ENCODE measurements around the gene TGM1. TPM values are rescaled to one million over a fixed set of nuclear protein-coding genes. Genes with fewer than 3 reads are reported as not detected.
"Not testable (repeated sequence)": the region's sequence is repeated elsewhere in the genome, so short reads cannot be mapped to it uniquely, and the experiment has no call there.

The TGM1 gene
- total RNA-seq, 1 donor from 2014 or later, result 0.17 TPM

GRCh38 chr14:24252289-24253124 is 10.5 kb downstream of the TGM1 start:
- DNase-seq, result no peak

- DNase-seq, result peak; percentile 45
These were observed 11.1 kb downstream of the TGM1 start for GRCh38 chr14:24251880-24252288.

DNA sequence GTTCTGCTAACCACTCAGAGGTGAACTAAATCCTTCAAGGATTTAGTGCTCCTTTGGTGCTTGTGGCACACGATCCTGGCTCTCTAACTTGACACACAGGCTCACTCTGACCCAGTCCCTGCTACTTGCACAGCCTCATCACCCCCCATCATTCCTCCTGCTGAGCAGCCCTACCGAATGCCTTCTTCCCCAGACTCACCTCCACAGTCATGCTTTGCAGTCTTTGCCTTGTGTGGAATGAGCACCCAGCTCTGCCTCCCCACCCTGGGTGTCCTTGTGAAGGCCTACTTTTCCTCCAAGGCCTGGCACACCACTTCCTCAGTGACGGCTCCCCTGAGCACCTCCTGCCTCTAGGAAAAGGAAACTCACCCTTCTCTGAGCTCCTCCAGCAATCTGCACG is 12.6 kb downstream of the TGM1 start:
- no peak for DNase-seq

GRCh38 chr14:24249230-24250021 is 13.6 kb downstream of the TGM1 start:
- DNase-seq, result no peak

DNA sequence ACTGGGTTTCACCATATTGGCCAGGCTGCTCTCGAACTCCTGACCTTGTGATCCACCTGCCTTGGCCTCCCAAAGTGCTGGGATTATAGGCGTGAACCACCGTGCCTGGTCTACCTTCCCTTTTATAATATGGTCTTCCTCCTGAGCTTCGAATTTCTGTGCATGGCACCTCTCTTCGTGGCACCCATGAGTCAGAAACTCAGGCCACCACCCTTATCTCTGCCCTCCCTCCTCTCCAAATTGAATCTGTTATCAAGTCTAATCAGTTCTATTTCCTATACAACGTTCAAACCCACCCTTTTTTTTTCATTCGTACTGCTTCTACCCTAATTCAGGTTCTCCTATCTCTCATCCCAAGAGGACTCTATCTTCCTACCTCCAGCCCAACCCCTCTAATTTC is 15.6 kb downstream of the TGM1 start:
- no peak for DNase-seq

- DNase-seq, result no peak
These were observed 16.2 kb downstream of the TGM1 start for GRCh38 chr14:24246765-24247212.

DNA sequence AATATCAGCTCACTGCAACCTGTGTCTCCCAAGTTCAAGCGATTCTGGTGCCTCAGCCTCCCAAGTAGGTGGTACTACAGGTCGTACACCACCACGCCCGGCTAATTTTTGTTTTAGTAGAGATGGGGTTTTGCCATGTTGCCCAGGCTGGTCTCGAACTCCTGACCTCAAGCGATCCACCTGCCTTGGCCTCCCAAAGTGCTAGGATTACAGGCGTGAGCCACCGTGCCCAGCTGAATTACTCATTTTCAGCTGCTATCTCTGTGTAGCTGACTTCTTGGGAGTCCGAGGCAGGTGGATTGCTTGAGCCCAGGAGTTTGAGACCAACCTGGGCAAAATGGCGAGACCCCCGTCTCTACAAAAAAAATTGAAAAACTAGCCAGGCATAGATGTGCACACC is 17.6 kb downstream of the TGM1 start:
- not testable (repeated sequence) for DNase-seq

DNA sequence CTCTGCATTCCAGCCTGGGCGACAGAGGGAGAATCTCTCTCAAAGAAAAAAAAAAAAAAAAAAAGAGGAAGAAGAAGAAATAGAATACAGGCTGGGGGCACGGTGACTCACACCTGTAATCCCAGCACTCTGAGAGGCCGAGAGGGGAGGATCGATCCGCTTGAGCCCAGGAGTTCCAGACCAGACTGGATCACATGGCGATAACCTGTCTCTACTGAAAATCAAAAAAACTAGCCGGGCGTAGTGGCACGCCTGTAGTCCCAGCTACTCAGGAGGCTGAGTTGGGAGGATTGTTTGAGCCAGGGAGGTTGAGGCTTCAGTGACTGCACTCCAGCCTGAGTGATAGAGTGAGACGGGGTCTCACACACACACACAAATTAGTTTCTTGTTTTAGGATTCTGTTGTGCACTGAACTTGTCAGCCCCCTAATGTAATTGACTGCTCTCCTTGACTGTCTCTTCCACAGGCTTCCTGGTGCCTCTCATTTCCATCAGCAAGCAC is 19.6 kb downstream of the TGM1 start:
- DNase-seq, result peak; percentile 49

DNA sequence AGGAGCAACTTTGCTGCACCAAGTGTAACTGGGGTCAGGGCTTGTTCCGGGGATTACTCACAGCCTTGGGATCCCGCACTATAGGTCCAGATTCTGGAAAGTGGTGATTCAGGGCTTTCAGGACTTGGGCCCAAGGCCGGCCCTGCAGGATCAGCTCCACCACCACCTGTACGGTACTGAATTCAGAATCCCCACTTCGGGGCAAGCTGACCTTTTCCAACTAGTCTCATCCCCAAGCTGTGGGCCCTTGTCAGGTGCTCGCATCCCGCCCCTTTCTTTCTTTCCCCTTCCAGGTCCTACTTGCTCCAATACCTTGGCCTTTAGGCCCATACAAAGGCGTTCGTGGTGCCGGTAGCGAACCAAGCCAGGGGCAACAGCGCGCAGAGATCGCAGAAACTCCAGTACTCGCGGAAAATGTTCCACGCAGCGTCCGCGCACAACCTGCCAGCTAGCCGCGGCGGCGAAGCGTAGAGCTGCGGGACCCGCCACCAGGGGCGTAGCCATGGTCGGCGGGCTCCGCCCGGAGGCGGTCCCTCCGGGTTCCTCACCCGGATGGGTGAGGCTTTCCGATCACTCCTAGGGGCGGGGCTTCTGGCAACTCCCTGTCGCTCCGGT is 21.0 kb downstream of the TGM1 start:
- peak; percentile 91 for DNase-seq

DNA sequence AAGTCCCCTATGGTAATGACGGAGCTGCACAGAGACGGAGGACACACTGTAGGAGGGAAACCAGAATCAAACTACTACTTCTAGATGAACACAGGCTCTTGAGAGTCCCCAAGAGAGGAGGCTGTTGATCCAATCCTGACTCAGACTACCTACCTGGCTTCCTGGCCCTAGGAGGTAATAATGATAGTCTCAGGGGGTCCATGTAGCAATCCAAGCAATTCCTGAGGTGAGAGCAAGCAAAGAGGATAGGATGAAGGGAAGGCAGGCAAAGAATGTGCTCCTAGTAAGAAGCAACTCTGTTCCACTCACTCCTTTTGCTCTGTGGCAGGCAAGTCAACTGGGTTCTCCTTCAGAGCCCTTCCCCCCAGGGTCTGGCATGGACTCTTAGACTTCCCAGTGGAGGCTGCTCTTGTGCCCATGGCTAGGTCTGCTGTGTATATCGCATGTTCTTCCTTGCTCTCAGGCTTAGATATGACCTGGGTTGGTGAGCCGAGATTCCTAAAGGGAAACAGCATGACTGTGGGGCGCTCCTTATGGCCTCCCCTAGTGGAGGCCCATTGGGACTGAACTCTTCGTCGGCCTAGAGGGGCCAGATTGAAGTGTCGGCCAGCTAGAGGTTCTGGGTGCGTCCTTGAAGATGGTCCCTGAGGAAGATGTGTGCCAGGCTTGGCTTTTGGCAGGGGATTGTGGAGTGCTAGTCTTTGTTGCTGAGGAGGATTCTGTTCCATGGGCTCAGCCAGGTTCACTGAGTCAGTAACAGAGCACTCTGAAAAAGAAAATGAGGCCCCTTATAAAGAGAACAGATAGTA is 22.7 kb downstream of the TGM1 start:
- DNase-seq, result no peak

- no peak for DNase-seq
These were observed 24.4 kb downstream of the TGM1 start for GRCh38 chr14:24238527-24239037.

DNA sequence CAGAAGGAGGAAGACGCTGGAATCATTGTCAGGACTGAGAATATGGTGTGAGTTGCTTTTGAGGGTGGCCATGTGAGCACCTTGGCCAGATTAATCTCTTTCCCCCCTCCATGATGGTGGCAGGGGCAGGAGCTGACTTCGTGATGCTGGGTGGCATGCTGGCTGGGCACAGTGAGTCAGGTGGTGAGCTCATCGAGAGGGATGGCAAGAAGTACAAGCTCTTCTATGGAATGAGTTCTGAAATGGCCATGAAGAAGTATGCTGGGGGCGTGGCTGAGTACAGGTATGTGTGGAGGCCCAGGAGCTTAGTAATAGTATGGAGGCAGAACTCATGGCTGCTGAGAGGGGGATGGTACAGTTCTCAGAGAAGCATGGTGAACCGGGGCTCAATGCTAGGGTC is 24.9 kb downstream of the TGM1 start:
- no peak for DNase-seq

GRCh38 chr14:24237463-24237955 is 25.5 kb downstream of the TGM1 start:
- no peak for DNase-seq

DNA sequence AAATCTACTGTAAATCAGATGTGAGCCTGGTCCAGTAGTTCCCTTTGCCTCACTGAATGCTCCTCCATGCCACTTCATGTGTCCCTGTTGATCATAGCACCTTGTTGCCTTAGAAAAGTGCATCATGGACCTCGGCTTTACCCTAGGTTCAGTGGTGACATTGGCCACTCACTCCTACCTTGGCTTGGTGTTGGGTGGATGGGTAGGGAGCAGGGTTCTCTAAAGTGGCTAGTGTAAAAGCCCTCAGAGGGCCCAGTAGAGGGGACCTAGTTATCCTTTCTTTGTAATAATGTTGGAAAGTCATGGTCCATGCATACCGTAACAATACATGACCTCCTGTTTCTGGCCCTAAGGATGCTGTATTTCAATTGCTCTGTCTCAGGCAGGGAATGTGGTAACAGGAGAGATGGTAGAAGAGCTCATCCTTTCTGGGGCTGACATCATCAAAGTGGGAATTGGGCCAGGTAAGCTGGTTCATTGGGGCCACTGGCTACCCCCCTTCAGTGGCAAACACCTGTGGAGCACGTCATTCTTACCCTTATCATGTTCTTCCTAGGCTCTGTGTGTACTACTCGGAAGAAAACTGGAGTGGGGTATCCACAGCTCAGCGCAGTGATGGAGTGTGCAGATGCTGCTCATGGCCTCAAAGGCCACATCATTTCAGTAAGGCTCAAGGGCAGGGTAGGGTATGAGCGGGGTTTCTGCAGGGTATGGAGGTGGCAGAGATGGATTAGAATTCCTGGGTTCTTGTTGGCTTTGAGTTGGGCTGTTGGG is 26.1 kb downstream of the TGM1 start:
- no peak for DNase-seq

- no peak for DNase-seq
These were observed 26.9 kb downstream of the TGM1 start for GRCh38 chr14:24235804-24236688.

GRCh38 chr14:24234095-24235005 is 28.6 kb downstream of the TGM1 start:
- DNase-seq, result peak; percentile 20

DNA sequence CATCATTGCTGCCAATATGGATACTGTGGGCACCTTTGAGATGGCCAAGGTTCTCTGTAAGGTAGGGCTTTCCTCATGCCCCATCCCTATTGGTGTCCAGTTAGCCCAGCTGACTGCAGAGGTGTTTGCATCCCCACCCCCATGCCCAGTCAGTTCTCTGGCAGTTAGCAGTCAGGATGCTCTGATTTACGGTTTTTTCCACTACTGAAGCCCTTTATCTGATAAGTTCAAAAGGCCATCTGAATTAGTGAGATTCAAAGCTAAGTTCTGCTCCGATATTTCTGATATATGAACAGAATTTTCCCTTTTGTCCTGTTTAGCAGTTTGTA is 29.5 kb downstream of the TGM1 start:
- peak; percentile 36 for DNase-seq

- peak; percentile 45 for DNase-seq
These were observed 30.1 kb downstream of the TGM1 start, which contains the start of gene GMPR2 for GRCh38 chr14:24232645-24233537. TSS of gene GMPR2 (plus strand) at chr14:24232929. CDS start at chr14:24233254, 325 bp downstream.

Data from dermis blood vessel endothelial cell (primary cell).